IPS-18c (cell line): ENCODE data around the gene GALNT15.

ENCODE experiments used
- H3K4me3 ChIP-seq: 2 replicates; pipeline ENCODE4 v1.7.0; 2013; ENCODE audit warnings: low read depth, mild to moderate bottlenecking, low read length, moderate library complexity; ENCODE audit not compliant: insufficient read depth
- H3K9me3 ChIP-seq: one replicate; pipeline ENCODE4 v1.6.1; 2013; ENCODE audit warnings: mild to moderate bottlenecking, low read length, moderate library complexity; ENCODE audit not compliant: control insufficient read depth, insufficient read depth

GALNT15 gene, protein sequence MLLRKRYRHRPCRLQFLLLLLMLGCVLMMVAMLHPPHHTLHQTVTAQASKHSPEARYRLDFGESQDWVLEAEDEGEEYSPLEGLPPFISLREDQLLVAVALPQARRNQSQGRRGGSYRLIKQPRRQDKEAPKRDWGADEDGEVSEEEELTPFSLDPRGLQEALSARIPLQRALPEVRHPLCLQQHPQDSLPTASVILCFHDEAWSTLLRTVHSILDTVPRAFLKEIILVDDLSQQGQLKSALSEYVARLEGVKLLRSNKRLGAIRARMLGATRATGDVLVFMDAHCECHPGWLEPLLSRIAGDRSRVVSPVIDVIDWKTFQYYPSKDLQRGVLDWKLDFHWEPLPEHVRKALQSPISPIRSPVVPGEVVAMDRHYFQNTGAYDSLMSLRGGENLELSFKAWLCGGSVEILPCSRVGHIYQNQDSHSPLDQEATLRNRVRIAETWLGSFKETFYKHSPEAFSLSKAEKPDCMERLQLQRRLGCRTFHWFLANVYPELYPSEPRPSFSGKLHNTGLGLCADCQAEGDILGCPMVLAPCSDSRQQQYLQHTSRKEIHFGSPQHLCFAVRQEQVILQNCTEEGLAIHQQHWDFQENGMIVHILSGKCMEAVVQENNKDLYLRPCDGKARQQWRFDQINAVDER

DNA sequence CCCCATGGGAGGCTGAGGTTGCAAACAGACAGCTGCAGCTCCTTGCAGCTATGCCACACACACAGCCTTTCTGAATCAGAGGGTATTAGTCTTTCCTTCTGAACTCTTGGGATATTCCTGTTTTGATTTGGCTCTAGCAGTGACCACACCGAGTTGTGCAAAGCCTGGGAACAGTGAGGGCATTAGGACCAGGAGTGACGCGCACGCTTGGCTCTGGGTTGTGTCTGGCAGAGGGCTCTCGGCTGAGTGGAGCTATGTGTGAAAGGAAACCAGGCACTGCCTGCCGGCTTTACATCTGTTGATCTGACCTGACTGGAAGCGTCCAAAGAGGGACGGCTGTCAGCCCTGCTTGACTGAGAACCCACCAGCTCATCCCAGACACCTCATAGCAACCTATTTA, at the start of gene GALNT15:
GALNT15 (plus strand) TSS at position 292 of the 400 bp plus-strand sequence. CDS start 472 bp downstream, outside the sequence.
- H3K9me3 ChIP-seq, result no peaks in the 10 kb centered on the region
- H3K4me3 ChIP-seq, result no peak within 1 kb of the TSS

DNA sequence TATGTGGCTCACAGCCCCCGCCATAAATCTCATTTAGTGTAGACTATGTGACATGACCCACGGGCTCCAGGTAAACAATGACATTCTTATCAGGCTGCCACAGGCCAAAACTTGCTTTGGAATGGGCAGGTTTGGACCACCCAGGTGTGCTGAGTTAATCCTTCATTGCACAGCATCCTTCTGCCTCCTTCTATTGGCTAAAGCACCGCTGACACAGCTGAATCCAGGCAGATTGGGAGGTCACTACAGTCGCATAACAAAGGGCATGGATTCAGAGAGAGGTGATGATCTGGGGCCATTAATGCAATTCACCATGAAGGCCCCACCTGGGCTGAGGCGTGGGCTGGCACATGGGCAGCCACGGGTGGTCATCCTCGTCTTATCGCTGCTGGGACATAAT, 47.8 kb upstream of the GALNT15 start:
- H3K4me3 ChIP-seq, result no peak overlapping the region

DNA sequence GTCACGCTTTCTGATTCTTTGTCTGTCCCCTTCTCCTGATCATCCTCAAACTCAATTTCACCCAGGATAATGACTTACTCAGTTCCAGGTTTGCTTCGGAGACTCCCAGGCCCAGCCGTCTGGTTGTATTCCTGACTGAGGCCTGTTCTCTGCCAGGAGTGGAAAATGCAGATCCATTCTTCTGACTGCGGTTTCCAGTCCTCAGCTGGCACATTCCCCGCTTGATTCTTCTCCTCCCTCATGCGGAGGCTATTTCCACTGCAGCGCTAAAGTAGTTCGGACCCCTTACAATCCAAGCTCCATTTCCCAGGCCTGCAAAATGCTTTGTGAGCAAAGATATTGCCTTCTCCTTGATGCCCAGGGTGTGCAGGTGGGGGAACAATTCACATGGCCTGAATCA, 47.2 kb upstream of the GALNT15 start:
- Histone ChIP-seq H3K9me3 (peaks cover 4% of the 10 kb centered on the region), H3K4me3 (no peak overlapping the region)

More for the DNA sequence above, 47.8 kb upstream of the GALNT15 start:
- H3K9me3 ChIP-seq, result peaks cover 4% of the 10 kb centered on the region

DNA sequence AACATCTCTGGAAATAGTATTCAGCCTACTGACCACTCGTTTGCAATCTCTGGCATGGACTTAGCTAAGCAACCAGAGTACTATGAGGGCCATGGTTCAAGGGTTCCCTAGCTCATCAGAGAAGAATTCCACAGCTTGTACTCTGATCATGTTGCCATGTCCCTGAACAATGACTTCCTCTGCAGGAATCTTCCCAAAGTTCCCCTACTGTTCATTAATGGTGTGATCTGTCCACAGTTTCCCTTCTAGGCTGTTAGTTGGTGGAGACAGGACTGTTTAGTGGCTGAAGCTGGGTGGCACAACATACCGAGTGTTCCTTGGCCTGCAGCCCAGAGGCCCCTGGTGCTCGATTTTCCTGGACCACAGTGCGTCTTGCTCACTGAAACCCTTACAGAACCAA, 44.4 kb upstream of the GALNT15 start:
- Histone ChIP-seq H3K4me3 (no peak overlapping the region), H3K9me3 (peaks cover 4% of the 10 kb centered on the region)

DNA sequence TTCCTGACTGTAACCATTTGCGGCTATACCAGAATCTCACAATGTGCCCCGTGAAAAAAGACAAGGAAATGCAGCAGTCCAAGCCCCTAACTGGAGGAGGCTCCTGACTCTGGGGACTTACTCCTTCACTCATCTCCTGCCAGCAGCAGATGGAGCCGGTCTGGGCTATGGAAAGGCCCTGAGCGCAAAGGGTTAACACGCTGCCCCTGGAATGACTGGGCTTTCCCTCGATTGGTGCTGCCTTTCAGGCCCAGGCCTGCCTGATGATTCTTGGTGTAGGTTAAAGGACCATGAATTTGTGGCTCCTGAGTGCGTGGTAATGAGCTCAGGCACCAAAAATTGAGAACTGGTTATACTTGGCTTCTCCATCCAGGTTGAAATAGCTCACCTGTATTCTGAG, 42.3 kb upstream of the GALNT15 start:
- peaks cover 2% of the 10 kb centered on the region for H3K9me3 ChIP-seq
- no peak overlapping the region for H3K4me3 ChIP-seq

DNA sequence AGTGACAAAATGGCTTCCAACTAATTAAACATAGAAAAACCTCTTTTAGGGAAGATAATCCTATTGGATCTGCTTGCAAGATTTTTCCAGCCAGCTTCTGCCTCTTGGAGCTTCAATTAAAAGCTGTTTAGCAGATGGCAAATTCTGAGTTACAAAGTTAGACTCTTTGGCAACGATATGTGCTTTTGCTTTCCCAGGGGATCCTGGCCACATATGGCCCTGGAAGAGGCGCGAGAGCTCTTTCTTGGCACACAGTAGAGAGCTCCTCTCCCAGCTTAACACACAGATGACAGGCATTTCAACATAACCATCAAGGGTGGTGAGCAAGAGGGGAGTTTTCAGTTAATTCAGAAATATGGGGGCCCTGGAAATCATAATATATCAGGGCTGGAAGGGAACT, 41.6 kb upstream of the GALNT15 start:
- no peak overlapping the region for H3K4me3 ChIP-seq
- H3K9me3 ChIP-seq, result peaks cover 2% of the 10 kb centered on the region

DNA sequence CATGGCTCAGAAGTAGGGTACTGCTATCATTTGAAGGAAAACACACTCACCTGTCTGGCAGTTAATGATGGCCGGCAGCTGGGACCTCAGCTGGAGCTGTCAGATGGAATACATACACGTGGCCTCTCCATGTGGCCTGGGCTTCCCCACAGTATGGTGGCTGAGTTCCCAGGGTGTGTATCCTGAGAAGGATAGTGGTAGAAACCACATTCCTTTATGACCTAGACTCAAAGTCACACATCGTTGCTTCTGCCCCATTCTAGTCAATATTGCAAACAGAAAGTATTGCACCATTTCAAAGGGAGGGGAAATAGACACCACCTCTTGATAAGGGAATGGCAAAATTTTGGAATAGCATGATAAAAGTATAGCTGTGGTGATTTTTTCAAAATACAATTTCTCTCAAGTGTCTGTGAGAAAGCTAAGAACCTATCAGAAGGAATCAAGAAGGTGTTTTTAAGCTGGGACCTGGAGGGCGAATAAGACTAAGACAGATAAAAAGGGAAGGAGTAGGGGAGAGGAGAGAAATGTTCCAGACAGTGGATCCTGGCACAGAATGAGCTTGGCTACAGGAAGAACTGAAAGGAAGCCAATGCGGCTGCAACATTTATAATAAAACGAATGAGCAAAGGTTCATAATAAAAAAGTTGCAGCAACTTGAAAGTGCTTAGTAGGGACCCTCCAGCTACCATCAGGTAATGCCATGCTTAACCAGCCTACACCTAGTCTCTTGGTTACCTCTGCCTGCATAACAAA, 40.1 kb upstream of the GALNT15 start:
- H3K4me3 ChIP-seq, result no peak overlapping the region
- H3K9me3 ChIP-seq, result peaks cover 2% of the 10 kb centered on the region

DNA sequence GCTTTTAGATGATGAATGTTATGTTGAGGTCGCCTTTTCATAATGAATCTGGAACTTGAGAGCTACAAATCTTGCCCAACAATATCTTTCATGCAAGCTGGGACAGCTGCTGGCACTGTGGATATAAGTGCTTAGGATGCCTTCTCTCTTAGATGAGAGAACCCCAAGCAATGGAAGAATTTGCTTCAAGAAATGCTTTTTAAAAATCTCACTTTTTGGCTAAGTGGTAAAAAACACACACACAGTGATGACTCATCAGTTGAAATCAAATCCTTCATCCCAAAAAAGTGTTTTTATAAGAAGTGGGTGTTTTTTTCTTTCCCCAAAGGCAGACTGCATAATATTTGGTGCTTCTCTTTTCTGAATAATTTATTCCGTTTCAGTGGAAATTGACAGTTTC, 38.4 kb upstream of the GALNT15 start:
- Histone ChIP-seq H3K4me3 (no peak overlapping the region), H3K9me3 (no peaks in the 10 kb centered on the region)

DNA sequence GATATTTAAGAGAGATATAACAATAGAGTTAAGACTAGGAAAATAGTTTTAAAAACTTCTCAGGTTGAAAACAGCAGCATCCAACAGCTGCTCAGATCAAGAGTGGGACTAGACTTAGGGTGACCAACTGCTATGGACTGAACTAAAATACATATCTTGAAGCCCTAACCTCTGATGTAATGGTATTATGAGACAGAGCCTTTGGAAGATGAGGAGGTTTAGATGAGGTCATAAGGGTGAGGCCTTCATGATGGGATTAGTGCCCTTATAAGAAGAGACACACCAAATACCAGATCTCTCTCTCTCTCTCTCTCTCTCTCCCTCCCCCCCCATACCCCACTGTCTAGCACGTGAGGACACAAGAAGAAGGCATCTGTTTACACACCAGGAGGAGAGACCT, 37.4 kb upstream of the GALNT15 start:
- Histone ChIP-seq H3K9me3 (no peaks in the 10 kb centered on the region), H3K4me3 (no peak overlapping the region; the same call in 1 of the 2 replicates)

DNA sequence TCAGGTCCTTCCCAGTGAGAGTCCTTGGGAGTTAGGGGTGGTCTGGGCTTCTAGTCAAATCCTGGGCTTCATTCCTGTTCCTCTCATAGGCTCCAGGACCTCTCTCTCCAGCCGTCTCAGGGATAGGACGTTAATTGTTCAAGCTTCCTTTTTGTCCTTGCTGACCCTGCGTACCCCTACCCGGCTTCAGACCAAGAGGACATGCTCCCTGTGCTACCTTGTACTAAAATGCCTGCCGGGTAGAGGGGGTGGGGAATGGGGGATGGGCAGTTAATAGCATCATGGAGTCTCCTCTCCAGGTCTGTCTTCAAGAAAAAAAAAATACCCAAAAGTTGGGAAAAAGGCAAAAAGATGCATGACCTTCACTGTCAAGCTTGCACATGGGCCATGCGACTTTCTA, 36.5 kb upstream of the GALNT15 start:
- no peaks in the 10 kb centered on the region for H3K9me3 ChIP-seq
- no peak overlapping the region for H3K4me3 ChIP-seq

DNA sequence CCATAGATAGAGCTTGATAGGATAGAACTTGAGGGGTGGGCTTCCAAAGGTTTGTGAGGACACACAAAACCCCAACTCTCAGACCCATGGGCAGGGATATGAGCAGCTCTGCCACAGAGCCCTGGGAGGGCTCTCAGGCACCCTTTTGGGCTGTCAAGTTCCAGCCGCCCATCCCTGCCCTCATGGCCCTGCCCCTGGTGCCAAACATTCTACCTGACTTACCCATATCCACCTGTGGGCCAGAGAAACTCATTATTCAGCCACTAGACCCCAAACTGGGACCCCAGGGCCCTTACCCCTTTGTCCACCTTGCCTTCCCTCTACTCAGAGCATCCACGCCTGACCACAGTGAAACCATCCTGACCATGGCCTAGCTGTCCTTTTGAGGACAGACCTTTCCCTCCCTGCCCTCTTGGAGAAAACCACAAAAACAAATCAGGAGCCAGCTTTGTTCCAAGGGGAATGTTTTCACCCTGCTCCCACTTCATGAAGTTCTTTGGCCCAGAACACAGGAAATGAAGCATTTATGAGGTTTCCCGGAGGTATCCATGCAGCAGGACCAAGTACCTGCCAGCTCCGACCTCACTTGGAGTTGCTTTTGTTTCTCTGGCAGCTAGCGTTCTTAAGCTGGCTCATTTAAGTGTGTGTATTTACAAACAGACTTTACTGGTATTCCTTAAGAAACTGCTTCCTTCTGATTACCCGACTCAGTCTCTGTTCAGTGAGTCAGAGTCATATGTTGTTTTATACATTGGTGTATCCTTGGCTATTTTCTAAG, 34.2 kb upstream of the GALNT15 start:
- peaks cover 4% of the 10 kb centered on the region for H3K9me3 ChIP-seq
- H3K4me3 ChIP-seq, result no peak overlapping the region

DNA sequence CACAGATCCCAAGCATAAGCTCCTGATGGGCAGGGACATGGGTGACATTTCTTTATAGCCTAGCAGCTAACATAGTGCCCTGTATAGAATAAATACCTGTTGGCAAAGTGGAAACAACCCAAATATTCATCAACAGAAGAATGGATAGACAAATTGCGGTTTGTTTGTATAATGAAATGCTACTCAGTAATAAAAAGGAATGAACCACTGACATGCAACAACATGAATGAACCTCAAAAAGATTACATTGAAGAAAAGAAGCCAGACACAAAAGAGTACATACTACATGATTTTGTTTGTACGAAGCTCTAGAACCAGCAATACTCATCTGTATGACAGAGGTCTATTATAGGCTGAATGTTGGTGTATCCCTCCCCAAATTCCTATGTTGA, 33.6 kb upstream of the GALNT15 start:
- H3K9me3 ChIP-seq, result peaks cover 6% of the 10 kb centered on the region
- H3K4me3 ChIP-seq, result no peak overlapping the region

DNA sequence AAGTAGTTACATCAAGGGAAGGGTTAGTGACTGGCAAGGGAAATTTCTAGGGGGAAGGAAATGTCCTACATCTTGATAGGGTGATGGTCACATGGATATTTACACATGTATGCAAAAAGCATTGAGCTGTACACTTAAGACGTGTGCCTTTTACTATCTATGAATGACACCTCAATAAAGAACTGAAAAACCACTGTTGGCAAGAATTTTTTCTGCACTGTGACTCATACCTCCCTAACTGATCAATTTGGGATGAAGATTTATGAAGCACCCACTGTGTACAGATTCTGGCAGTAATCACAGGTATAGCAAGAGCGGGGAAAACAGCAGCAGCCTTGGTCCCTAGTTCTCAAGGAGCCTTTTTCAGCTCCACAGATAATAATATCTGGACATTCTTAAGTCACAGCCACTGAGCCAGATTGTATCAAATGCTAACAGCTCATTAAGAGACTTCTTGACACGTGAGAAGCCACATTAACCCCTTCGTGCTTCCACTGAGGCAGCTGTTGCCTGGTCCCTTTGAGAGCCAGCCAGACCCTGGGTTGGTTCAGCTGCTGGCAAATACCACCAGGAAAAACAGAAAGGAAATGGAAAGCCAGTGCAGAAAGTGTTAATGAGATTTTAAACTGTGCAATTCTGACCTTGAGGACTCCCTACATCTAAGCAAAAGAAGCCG, 32.0 kb upstream of the GALNT15 start:
- Histone ChIP-seq H3K4me3 (no peak overlapping the region; the same call in 1 of the 2 replicates), H3K9me3 (peaks cover 6% of the 10 kb centered on the region)

DNA sequence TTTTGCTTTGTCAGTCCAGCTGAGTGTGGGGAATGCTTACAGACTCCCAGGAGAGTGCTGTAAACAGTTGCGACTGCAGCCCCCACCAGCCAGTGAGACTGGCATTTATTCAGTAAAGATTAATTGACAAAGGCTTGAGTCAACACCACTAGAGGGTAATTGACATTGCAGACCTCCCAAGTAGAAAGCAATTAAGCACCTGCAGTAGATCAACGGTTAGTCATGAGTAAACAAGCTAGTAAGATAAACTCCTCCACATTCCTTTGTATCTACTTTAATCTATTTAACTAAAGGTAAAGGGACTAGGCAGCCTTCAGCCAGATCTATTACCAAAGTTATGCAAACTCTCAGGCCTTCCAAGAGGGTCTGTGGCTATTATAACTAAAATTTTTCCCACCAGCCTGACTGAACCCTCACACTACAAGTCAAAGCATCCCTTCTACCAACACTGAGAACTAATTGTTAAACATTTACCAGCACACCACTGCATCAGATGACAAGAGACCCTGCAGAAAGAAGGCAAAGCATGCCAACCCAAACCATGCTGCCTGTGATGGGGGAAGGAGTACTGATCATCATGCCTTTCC, 30.5 kb upstream of the GALNT15 start:
- H3K4me3 ChIP-seq, result no peak overlapping the region
- peaks cover 6% of the 10 kb centered on the region for H3K9me3 ChIP-seq

DNA sequence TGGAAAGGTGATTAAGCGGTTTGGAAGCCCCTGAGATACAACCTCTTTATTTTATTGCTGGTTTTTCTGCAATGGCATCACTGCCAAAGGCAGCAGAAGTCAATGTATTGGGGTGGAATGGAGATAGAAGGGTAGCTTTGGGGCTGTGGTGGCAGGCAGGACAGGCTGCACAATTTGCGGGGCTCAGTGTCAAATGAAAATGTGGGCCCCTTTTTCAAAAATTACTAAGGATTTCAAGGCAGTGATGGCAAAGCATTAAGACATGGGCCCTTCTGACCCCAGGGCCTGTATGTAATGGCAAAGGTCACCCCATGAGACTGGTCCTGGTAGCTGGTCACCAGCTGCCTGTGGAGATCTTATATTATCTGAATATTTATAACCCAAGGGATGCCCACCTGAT, 29.3 kb upstream of the GALNT15 start:
- no peak overlapping the region for H3K4me3 ChIP-seq
- peaks cover 6% of the 10 kb centered on the region for H3K9me3 ChIP-seq

DNA sequence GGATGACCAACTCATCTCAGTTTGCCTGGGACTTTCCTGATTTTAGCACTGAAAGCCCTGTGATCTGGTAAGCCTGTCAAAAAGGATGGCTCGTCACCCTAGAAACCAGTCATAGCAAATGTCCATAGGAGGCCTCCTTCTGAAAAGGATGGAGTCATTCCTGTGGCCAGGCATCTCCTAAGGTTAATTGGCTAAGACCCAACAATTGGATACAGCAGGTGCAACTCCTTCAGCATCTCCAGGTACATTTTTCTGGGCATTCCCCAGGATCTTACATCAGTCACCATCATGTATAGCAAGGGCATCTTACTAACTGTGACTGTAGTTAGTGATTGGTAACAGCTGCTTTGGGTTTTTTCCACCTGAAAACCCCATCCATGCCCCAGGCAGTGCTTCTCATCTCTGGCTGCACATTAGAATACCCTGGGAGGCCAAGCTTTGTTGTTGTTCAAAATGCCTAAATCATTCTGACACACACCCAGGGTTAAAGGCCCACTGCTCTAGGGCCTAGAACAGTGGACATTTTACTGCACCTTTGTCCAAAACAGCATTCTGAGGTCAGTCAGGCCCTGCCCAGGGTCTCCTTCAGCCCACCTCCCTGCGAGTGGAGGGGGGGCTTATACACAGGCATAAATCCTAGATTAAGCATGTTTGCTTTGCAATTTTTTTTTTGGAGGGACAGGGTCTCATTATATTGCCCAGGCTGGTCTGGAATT, 28.3 kb upstream of the GALNT15 start:
- Histone ChIP-seq H3K9me3 (peaks cover 6% of the 10 kb centered on the region), H3K4me3 (no peak overlapping the region)
